ENCODE measurements around the gene BCAS3. TPM values are rescaled to one million over a fixed set of nuclear protein-coding genes. Genes with fewer than 3 reads are reported as not detected.

BCAS3 gene
- total RNA-seq, 1 donor from 2014 or later: 75.9 TPM

DNA sequence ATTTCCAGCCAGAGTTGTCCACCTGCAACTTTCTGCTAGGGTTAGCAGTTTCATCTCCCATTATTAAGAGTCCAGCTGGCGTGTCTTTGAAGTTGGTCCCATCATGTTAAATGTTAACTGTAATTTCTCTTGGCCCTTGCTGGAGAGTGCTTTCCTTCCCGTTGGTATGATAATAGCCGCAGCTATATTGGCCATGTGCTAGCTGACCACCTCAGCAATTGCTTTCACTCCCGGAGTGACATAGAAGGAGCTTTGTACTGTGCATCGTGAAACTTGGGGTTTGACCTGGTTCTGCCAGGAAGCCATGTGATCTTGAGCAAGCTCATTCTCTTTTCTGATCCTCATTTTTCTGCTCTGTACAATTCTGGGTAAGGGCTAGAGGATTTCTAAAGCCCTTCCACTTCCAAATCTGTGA lies 641.0 kb downstream of the BCAS3 start:
- H3K27ac ChIP-seq: no peak overlapping the region
- no peak for DNase-seq (ENCODE audit: low spot score in 2 of 2)
- no peak overlapping the region for H3K4me3 ChIP-seq
- H3K9me3 ChIP-seq: no peaks in the 10 kb centered on the region
- no peaks in the 10 kb centered on the region for H3K36me3 ChIP-seq
- no peaks in the 10 kb centered on the region for H3K27me3 ChIP-seq
- H3K4me1 ChIP-seq: peaks cover 6 to 21% of the 10 kb centered on the region in 2 donors
- TF ChIP-seq, protein P1, sequence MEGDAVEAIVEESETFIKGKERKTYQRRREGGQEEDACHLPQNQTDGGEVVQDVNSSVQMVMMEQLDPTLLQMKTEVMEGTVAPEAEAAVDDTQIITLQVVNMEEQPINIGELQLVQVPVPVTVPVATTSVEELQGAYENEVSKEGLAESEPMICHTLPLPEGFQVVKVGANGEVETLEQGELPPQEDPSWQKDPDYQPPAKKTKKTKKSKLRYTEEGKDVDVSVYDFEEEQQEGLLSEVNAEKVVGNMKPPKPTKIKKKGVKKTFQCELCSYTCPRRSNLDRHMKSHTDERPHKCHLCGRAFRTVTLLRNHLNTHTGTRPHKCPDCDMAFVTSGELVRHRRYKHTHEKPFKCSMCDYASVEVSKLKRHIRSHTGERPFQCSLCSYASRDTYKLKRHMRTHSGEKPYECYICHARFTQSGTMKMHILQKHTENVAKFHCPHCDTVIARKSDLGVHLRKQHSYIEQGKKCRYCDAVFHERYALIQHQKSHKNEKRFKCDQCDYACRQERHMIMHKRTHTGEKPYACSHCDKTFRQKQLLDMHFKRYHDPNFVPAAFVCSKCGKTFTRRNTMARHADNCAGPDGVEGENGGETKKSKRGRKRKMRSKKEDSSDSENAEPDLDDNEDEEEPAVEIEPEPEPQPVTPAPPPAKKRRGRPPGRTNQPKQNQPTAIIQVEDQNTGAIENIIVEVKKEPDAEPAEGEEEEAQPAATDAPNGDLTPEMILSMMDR (IDR thresholded peaks at IDR 0.05): no peak
- intact Hi-C loops (cut with DNase I): no loop called here

DNA sequence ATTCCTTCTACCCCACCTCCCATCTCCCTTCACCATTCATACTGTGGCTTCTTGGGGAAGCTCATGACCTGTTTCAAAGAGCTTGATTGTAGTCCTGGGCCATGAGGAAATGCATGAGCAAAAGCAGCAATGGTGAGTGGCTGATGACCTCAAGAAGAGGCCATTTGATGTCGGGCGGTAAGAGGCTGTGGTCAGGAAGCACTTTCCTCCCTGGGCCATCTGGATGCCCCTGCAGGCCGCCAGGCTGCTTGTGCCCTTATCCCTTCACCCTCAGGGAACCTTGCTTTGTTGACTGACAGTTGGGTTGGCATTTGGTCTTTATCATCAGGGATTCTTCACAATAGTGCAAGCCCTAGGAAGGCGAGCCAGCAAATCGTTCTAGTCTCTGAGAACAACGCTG lies 643.7 kb downstream of the BCAS3 start:
- intact Hi-C loops (cut with DNase I): no loop called here
- TF ChIP-seq, protein P1 (IDR thresholded peaks at IDR 0.05): no peak
- peaks cover 4 to 20% of the 10 kb centered on the region in 2 donors for H3K4me1 ChIP-seq
- no peak overlapping the region for H3K4me3 ChIP-seq
- DNase-seq (ENCODE audit: low spot score in 2 of 2): no peak
- H3K27ac ChIP-seq: peak overlapping the region in 1 of 2 donors; percentile 75
- no peaks in the 10 kb centered on the region for H3K9me3 ChIP-seq
- no peaks in the 10 kb centered on the region for H3K27me3 ChIP-seq
- no peaks in the 10 kb centered on the region for H3K36me3 ChIP-seq

DNA sequence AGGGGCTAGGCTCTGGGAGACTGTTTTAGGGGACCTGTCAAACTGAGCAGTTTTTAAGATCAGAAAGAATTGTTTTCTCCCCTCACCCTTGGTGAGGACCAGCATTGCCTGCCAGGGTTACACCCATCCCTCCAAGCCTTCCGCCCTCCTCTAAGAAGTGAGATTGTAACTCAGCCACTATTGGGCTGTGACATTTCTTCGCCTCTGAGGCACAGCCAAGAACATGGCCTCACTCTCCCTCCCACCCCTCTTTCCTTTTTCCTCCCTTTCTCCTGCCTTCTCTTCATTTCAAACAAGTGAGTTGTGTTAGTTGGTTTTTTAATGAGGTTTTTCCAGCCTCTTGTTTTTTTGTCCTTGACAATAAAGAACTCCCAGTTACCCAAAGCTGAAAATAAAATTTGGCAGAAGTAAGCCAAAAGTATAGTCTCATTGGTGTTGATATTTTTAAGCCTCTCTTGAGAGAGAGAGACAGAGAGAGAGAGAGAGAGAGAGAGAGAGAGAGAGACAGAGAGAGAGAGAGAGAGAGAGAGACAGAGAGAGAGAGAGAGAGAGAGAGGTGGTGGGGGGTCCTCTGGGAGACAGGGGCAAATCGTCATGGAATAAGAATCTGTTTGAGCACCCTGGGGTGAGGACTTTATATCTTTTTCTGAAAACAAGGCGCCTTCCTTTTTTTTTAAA lies 644.8 kb downstream of the BCAS3 start:
- Histone ChIP-seq H3K9me3 (no peaks in the 10 kb centered on the region), H3K4me1 (peaks cover 4 to 20% of the 10 kb centered on the region in 2 donors), H3K27ac (peak overlapping the region; percentile 46 to 75), H3K4me3 (no peak overlapping the region), H3K36me3 (no peaks in the 10 kb centered on the region), H3K27me3 (no peaks in the 10 kb centered on the region)
- DNase-seq (ENCODE audit: low spot score in 2 of 2): no peak
- TF ChIP-seq, protein P1 (IDR thresholded peaks at IDR 0.05): peak in 1 of 3 experiments; percentile 13
- intact Hi-C loops (cut with DNase I): no loop called here

DNA sequence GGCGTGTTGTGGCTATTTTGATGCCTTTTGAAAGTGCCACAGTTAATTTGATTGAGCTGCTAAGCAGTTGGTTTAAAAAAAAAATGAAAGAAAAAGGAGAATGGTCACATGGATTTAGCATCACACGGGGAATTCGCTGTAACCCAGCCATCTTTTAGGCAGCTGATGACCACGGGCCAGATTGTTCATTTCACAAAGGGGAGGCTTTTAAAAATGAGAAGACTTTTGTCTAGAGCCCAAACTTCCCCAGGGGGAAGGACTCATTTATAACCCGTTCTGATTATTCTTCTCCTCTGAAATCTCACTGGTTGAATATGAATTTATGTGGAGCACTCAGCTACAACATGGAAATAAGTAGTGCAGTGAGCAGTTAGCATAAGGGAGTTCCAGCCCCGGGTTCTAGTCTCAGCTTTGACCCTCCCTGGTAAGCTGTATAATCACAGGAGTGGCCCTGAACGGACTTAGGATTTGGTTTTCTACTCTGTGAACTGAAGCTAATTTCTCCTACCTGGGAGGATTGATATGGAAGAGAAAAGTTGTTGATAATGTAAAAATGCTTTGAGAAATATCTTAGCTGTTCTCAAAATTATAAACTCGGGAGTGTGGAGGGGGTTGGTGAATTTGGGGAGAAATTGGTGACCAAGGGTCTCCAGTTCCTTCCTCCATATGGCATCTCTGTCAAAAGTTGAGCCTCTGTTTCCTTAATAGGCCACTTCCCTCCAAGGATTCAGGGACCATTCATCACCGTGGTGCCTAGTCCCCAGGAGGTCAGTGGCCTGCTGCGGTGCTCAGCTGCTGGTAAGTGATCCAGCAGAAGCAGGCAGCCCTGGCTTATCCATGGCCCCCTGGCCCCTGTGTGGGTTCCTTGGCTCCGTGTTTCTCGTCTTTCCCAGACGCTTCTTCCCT lies 645.6 kb downstream of the BCAS3 start:
- intact Hi-C loops (cut with DNase I): no loop called here
- Histone ChIP-seq H3K4me1 (peaks cover 4 to 20% of the 10 kb centered on the region in 2 donors), H3K4me3 (no peak overlapping the region), H3K27me3 (no peaks in the 10 kb centered on the region), H3K9me3 (no peaks in the 10 kb centered on the region), H3K27ac (peak overlapping the region; percentile 46 to 75), H3K36me3 (no peaks in the 10 kb centered on the region)
- no peak for DNase-seq (ENCODE audit: low spot score in 2 of 2)
- TF ChIP-seq, protein P1 (IDR thresholded peaks at IDR 0.05): no peak

DNA sequence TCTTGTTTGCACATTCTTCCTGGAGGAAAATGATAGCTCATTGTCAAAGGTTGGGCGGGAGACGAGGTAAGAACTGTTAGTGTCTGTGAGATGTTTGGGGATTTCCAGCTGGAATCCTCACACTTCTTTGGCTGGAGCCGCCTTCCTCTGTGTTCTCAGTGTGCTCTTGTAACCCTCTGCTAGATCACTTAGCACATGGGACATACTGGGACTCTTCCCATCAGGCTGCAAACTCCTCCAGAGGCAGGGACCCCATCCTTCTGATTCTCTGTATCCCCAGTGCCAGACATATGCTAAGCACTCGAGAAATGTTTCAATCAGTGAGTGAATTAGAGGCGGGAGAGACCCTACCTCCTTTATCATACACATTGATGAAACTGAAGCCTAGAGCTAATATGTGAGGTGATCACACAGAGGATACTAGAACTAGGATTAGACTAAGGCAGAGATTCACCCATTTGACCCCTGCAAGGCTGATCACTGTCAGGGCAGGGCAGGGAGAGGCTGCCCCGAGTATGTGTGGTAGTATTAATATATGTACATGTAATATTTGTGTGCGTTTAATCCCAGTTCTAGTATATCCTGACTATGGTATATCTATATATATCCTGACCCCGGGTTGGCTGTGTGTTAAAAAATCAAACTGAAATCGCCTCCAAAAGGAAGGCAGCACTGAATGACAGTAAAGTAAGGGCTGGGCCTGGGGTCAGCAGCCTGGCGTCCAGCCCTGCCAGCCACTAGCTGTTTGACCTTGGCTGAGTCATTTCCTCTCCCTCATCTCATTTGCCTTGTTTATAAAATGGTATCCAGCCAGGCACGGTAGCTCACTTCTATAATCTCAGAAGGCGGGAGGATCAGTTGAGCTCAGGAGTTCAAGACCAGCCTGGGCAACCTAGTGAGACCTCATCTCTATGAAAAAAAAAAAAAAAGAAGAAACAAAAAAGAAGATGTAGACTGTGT lies 646.5 kb downstream of the BCAS3 start:
- TF ChIP-seq, protein P1 (IDR thresholded peaks at IDR 0.05): no peak

More for the DNA sequence above, 646.5 kb downstream of the BCAS3 start:
- H3K27ac ChIP-seq: peak overlapping the region; percentile 46 to 75
- H3K27me3 ChIP-seq: no peaks in the 10 kb centered on the region
- H3K4me1 ChIP-seq: peaks cover 4 to 20% of the 10 kb centered on the region in 2 donors
- intact Hi-C loops (cut with DNase I): no loop called here
- H3K36me3 ChIP-seq: no peaks in the 10 kb centered on the region
- DNase-seq (ENCODE audit: low spot score in 2 of 2): no peak
- H3K4me3 ChIP-seq: no peak overlapping the region
- no peaks in the 10 kb centered on the region for H3K9me3 ChIP-seq
